KOPT-K1 (cell line): ENCODE measurements around the gene VPS37B.
"Not testable (repeated sequence)": the region's sequence is repeated elsewhere in the genome, so short reads cannot be mapped to it uniquely, and the experiment has no call there.

Source experiments
- H3K27ac ChIP-seq: fragments of 200-600 bp; sonication (generic); 2 replicates; pipeline ENCODE4 v1.5.1; 2016; ENCODE audit warnings: antibody characterized with exemption, mild to moderate bottlenecking, low read depth, low read length; ENCODE audit not compliant: poor library complexity, severe bottlenecking
- H3K36me3 ChIP-seq: fragments of 200-600 bp; sonication (generic); 2 replicates; pipeline ENCODE4 v1.5.1; 2017; ENCODE audit warnings: antibody characterized with exemption, mild to moderate bottlenecking, low read length, moderate library complexity; ENCODE audit not compliant: insufficient read depth
- H3K9me3 ChIP-seq: fragments of 200-600 bp; sonication (generic); 2 replicates; pipeline ENCODE4 v1.5.1; 2017; ENCODE audit warnings: antibody characterized with exemption, low read length, mild to moderate bottlenecking; ENCODE audit not compliant: insufficient read depth, poor library complexity, severe bottlenecking

VPS37B gene

GRCh38 chr12:122893208-122894153 is 2.4 kb downstream of the VPS37B start:
- H3K27ac ChIP-seq = peak overlapping the region; percentile 87

GRCh38 chr12:122892724-122893123 is 3.2 kb downstream of the VPS37B start:
- not testable (repeated sequence) for H3K36me3 ChIP-seq, H3K9me3 ChIP-seq, H3K27ac ChIP-seq

More at GRCh38 chr12:122893208-122894153, 2.4 kb downstream of the VPS37B start:
- Histone ChIP-seq H3K36me3 (peaks cover 6% of the 10 kb centered on the region; the same call in 1 of the 2 replicates), H3K9me3 (no peaks in the 10 kb centered on the region)

GRCh38 chr12:122891661-122892525 is 4.0 kb downstream of the VPS37B start:
- no peak overlapping the region for H3K27ac ChIP-seq
- no peaks in the 10 kb centered on the region for H3K9me3 ChIP-seq
- H3K36me3 ChIP-seq = peaks cover 6% of the 10 kb centered on the region; the same call in 1 of the 2 replicates

GRCh38 chr12:122889761-122890520 is 6.0 kb downstream of the VPS37B start:
- Histone ChIP-seq H3K27ac (peak overlapping the region; percentile 10), H3K9me3 (no peaks in the 10 kb centered on the region), H3K36me3 (peaks cover 6% of the 10 kb centered on the region; the same call in 1 of the 2 replicates)

- Histone ChIP-seq H3K9me3 (peaks cover 6% of the 10 kb centered on the region), H3K27ac (peak overlapping the region; percentile 48), H3K36me3 (peaks cover 3% of the 10 kb centered on the region; the same call in 1 of the 2 replicates)
Observed at GRCh38 chr12:122888232-122888752, 7.6 kb downstream of the VPS37B start.

- Histone ChIP-seq H3K36me3 (no peaks in the 10 kb centered on the region; the same call in 1 of the 2 replicates), H3K27ac (peak overlapping the region; percentile 48), H3K9me3 (peaks cover 6% of the 10 kb centered on the region)
Observed at GRCh38 chr12:122887819-122888212, 8.1 kb downstream of the VPS37B start.

DNA sequence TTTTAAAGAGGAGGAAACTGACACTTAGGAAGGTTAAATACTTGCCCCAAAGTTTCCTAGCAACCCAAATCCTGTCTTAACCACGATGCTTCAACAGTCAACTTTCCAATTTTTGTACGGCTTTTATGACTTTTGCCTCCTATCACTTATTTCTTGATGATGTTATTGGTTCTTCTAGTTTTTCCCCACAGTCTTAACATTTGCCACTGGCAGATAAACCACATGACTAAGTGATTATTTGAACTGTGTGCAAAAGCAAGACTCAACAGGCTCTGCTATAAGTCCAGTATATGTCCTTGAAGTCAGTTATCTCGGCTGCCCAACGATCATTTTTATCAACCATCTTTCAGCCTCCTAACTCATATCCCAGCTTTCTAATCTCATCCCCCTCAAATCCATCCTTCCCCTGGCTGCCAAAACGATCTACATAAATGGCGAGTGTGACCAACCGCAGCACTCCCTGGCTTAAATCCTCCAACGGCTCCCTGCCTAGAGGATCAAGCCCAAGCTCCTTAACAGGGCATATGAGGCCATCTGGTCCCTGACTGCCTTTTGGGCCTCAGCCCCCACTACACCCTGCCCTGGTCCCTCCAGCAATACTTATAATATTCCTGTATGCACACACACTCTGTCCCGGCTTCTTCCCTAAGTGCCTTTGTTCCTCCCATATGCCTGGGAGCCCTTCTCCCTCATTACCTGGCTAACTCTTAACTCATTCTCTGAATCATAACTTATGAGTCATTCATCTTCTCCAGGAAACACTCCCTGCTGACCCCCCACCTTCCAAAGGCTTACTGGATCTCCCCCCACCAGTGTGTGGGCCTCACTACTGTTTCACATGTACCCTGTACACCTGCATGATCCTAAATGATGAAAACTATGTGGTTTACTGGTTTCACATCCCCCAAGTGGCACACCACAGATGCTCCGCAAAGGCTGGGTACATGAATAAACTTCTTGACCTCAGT is 8.8 kb downstream of the VPS37B start:
- Histone ChIP-seq H3K27ac (peak overlapping the region; percentile 48), H3K9me3 (peaks cover 6% of the 10 kb centered on the region), H3K36me3 (no peaks in the 10 kb centered on the region)

- peaks cover 6% of the 10 kb centered on the region for H3K9me3 ChIP-seq
- H3K36me3 ChIP-seq = no peaks in the 10 kb centered on the region
- H3K27ac ChIP-seq = peak overlapping the region; percentile 6
Observed at GRCh38 chr12:122886161-122886560, 9.8 kb downstream of the VPS37B start.

DNA sequence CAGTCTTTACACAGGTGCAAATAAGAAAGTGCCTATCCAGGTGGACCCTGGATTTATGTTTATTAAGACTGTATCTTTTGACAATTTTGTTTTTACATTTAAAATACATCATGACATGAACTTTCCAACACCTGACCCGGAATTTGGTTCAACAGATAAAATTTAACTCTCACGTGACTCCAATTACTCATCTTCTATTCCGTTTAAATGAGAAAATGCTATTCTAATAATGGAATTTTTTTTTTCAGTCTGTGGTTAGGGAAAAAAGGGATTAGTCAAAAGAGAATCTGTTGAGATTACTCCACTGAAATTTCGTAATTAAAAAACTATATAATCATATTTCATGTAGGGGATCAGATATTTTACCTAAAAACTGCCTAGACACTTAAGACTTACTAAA is 11.1 kb downstream of the VPS37B start:
- peaks cover 6% of the 10 kb centered on the region for H3K9me3 ChIP-seq
- peaks cover 8% of the 10 kb centered on the region; the same call in 1 of the 2 replicates for H3K36me3 ChIP-seq
- no peak overlapping the region for H3K27ac ChIP-seq

DNA sequence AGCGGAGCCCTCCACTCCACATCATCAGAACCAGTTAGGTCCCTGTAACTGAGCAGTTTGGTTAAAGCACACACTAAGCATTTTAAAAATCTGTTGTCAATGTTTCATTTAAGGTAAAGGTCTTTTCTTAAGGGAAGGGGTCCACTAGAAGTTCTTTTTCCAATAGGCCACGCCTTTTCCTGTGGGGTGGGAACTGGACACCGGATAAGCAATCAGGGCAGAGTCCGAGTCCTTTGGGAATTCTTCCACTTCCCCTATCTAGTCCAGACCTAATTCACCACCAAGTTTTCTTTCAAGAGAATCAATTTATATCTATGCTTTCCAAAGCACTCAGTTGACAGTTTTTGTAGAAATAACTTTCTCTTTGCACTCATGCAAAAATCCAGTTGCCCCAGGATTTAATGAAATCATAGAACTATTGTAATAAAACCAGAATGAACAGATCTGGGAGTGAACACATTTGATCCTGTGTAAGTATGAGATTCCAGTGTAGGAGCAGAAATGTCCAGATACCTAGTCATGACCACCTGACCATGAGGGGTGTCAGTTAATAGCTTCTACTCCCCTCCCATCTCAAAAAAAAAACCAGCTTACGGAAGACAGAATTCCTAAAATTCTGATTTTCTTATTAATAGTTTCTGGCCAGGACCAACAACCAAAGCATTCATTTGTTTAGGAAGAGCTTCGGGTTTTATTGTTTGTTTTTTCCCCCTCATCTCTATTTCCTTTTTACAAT is 11.7 kb downstream of the VPS37B start:
- Histone ChIP-seq H3K9me3 (peaks cover 6% of the 10 kb centered on the region), H3K36me3 (peaks cover 8% of the 10 kb centered on the region; the same call in 1 of the 2 replicates), H3K27ac (no peak overlapping the region)

GRCh38 chr12:122882908-122883558 is 12.9 kb downstream of the VPS37B start:
- Histone ChIP-seq H3K36me3 (peaks cover 16% of the 10 kb centered on the region; the same call in 1 of the 2 replicates), H3K9me3 (peaks cover 6% of the 10 kb centered on the region), H3K27ac (peak overlapping the region; percentile 33)

DNA sequence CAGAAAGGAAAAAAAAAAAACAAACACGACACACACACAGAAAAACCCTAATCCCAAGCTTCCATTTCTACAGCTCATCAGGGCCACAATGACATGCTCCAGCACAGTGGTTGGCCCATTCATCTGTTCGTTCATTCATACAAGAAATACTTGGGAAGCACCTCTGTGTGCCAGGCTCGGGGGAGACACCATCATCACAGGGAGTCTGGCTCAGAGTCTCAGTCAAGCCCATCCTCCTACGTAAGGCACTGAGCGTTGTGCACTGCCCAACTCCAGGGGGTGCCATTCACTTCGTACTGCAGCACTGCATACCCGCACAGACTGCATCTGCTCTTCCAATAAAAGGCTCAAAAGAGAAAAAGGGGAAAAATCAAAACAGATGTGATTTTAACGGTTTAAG is 15.3 kb downstream of the VPS37B start:
- peaks cover 16% of the 10 kb centered on the region; the same call in 1 of the 2 replicates for H3K36me3 ChIP-seq
- peak overlapping the region; percentile 17 for H3K27ac ChIP-seq

More for the DNA sequence above, 15.3 kb downstream of the VPS37B start:
- peaks cover 6% of the 10 kb centered on the region for H3K9me3 ChIP-seq
